Retinal pigment epithelial cell (primary cell): Measurements from ENCODE around the gene ZNF280D.

Experiments
- DNase-seq: peaks from one replicate; pipeline ENCODE4 v3.0.0-alpha.2; 2010; ENCODE audit warnings: low read depth
- H3K4me3 ChIP-seq: 2 replicates; pipeline ENCODE4 v1.5.1; 2011; ENCODE audit warnings: mild to moderate bottlenecking, low read length, control low read depth, moderate library complexity
- TF ChIP-seq, protein P1 (sequence below): conservative IDR thresholded peaks from 2 replicates; pipeline ENCODE4 v1.5.1; 2011; ENCODE audit warnings: low read depth, low read length, control low read depth, inconsistent platforms

Gene ZNF280D

DNA sequence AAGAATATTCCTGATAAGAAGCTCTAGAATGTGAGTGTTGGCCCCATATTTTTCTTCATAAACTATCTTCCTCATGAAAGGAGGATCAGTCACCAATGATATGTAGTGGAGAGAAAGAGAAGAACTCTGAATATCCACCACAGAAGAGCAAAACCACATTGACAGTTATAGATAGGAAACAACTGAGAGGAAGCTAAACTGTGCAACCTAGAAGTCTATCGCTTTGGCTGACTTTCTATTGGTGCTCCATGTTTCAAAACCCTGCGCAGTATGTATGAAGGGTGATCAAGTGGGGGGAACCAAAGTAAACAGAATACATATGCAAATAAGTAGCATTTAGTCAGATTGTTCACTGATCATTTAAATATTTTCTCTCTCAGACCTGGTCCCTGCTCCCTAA is 41.0 kb upstream of the ZNF280D start:
- TF ChIP-seq, protein P1, sequence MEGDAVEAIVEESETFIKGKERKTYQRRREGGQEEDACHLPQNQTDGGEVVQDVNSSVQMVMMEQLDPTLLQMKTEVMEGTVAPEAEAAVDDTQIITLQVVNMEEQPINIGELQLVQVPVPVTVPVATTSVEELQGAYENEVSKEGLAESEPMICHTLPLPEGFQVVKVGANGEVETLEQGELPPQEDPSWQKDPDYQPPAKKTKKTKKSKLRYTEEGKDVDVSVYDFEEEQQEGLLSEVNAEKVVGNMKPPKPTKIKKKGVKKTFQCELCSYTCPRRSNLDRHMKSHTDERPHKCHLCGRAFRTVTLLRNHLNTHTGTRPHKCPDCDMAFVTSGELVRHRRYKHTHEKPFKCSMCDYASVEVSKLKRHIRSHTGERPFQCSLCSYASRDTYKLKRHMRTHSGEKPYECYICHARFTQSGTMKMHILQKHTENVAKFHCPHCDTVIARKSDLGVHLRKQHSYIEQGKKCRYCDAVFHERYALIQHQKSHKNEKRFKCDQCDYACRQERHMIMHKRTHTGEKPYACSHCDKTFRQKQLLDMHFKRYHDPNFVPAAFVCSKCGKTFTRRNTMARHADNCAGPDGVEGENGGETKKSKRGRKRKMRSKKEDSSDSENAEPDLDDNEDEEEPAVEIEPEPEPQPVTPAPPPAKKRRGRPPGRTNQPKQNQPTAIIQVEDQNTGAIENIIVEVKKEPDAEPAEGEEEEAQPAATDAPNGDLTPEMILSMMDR = no peak
- no peak for DNase-seq
- H3K4me3 ChIP-seq = no peak overlapping the region

DNA sequence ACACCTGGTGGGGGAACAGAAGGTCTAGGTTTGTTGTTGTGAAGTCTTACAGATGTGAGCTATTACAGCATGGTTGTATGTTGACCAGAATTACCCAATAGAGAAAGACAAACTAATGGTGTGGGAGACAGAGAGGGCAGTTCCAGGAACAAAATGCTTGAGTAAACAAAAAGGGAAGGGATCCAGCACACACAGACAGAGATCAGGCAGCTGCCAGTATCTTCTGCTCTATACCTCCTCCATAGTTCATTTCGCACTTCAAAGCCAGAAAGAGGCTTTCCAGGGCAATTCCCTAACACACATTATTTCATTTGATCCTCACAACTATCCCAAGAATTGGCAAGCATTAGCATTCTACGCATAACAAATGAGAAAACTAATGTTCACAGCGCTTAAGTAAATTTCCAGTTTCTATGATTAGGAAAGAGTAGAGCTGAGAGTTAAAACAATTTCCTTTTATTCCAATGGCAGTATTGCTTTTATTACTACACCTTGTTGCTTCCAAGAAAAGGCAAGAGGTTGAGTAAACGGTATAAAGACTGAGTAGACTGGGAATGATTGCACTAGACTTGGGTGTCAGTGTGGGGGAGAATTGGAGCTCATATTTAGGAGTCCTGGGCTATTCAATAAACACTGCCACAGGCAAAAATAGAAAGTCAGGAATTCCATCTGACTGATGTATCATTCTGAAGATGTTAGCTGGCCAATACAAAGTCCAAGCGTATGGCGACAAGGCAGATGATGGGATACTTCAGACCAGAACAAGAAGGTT is 39.7 kb upstream of the ZNF280D start:
- DNase-seq = no peak
- TF ChIP-seq, protein P1 = no peak
- no peak overlapping the region for H3K4me3 ChIP-seq

GRCh38 chr15:56770173-56770572 is 36.9 kb upstream of the ZNF280D start:
- no peak for DNase-seq
- TF ChIP-seq, protein P1 = no peak
- no peak overlapping the region for H3K4me3 ChIP-seq

- no peak for DNase-seq
- H3K4me3 ChIP-seq = no peak overlapping the region
- TF ChIP-seq, protein P1 = no peak
These were observed 34.0 kb upstream of the ZNF280D start for GRCh38 chr15:56767315-56767714.

- DNase-seq = no peak
- H3K4me3 ChIP-seq = no peak overlapping the region
- TF ChIP-seq, protein P1 = no peak
These were observed 31.9 kb upstream of the ZNF280D start for GRCh38 chr15:56765251-56765650.

GRCh38 chr15:56763141-56763895 is 30.0 kb upstream of the ZNF280D start:
- TF ChIP-seq, protein P1 = no peak
- H3K4me3 ChIP-seq = no peak overlapping the region
- no peak for DNase-seq
